Measurements from ENCODE around the gene SRSF9. TPM values are rescaled to one million over a fixed set of nuclear protein-coding genes. Genes with fewer than 3 reads are reported as not detected.

SRSF9 gene
- total RNA-seq, 1 experiment from 2014 or later, result 297 TPM

GRCh38 chr12:120504587-120504986 is 35.0 kb upstream of the SRSF9 start:
- BruUV-seq (replicated peaks), result no TSS peak
- H3K9me2 ChIP-seq (ENCODE audit: insufficient read depth), result no peaks in the 10 kb centered on the region
- DNase-seq (ENCODE audit: low read depth, low spot score) (no peak), ATAC-seq (no peak)
- no peak overlapping the region for H3K9ac ChIP-seq (ENCODE audit: low read length)
- no peak overlapping the region for H3K4me3 ChIP-seq (replicated peaks in 1 of 2; ENCODE audit: low read depth in 1 of 2, low read length in 2 of 2)
- intact Hi-C loops (cut with micrococcal nuclease), result no loop called here
- no peaks in the 10 kb centered on the region for H3K79me2 ChIP-seq (ENCODE audit: insufficient read depth, low read length)
- ChIA-PET CTCF (no interaction called here), RAD21 (ENCODE audit: low non-redundant PET in 1 of 2, low total read pairs in 2 of 2, uncharacterized antibody in 2 of 2, unreplicated experiment in 2 of 2) (no interaction called here), POLR2A (interaction anchor here (2.3 kb wide), 1 partner anchor 8 kb away, joined by 7 read pairs; the partner anchor contains the start of gene DYNLL1)
- no peaks in the 10 kb centered on the region for H3K9me3 ChIP-seq (ENCODE audit: control insufficient read depth in 1 of 2, insufficient read depth in 1 of 2, low read depth in 1 of 2, low read length in 2 of 2)
- no peaks in the 10 kb centered on the region for H3K27me3 ChIP-seq (ENCODE audit: insufficient read depth, low read length)
- no peak overlapping the region for H3K4me2 ChIP-seq (ENCODE audit: low read length)
- peaks cover 12 to 15% of the 10 kb centered on the region in 2 experiments; a peak in 3 of 4 replicates for H3K36me3 ChIP-seq (ENCODE audit: control insufficient read depth in 1 of 2, insufficient read depth in 2 of 2, low read length in 2 of 2)
- no peaks in the 10 kb centered on the region for H4K20me1 ChIP-seq (ENCODE audit: insufficient read depth)
- no peak overlapping the region for H2AFZ ChIP-seq (ENCODE audit: low read depth, low read length, poor library complexity, severe bottlenecking)
- H3K4me1 ChIP-seq (ENCODE audit: control insufficient read depth in 1 of 2, insufficient read depth in 2 of 2, low read length in 2 of 2), result no peaks in the 10 kb centered on the region
- TF ChIP-seq JUND (IDR thresholded peaks at IDR 0.05), result no peak
- no peak for TF ChIP-seq TCF7L2 (IDR thresholded peaks at IDR 0.05; ENCODE audit: borderline replicate concordance, extremely low read depth, insufficient read depth, insufficient read length)
- no peak for TF ChIP-seq POLR2AphosphoS5 (IDR thresholded peaks at IDR 0.05; ENCODE audit: low read depth, low read length)
- TF ChIP-seq ZNF274 (IDR thresholded peaks at IDR 0.05; ENCODE audit: low read depth, low read length), result no peak
- no peak overlapping the region for H3K27ac ChIP-seq (ENCODE audit: low read depth, low read length)

- H3K27me3 ChIP-seq (ENCODE audit: insufficient read depth, low read length), result no peaks in the 10 kb centered on the region
- CTCF ChIA-PET, result no interaction called here
- H3K9ac ChIP-seq (ENCODE audit: low read length), result no peak overlapping the region
- H3K9me2 ChIP-seq (ENCODE audit: insufficient read depth), result no peaks in the 10 kb centered on the region
- intact Hi-C loops (cut with micrococcal nuclease), result no loop called here
- H3K79me2 ChIP-seq (ENCODE audit: insufficient read depth, low read length), result peaks cover 21% of the 10 kb centered on the region
- peaks cover 3% of the 10 kb centered on the region; the same call in 1 of the 2 replicates for H4K20me1 ChIP-seq (ENCODE audit: insufficient read depth)
- no peaks in the 10 kb centered on the region for H3K9me3 ChIP-seq (ENCODE audit: control insufficient read depth in 1 of 2, insufficient read depth in 1 of 2, low read depth in 1 of 2, low read length in 2 of 2)
- no TSS peak for BruUV-seq (replicated peaks)
- no peak overlapping the region for H3K4me2 ChIP-seq (ENCODE audit: low read length)
- ATAC-seq (no peak), DNase-seq (ENCODE audit: low read depth, low spot score) (no peak)
- peaks cover 6 to 10% of the 10 kb centered on the region in 2 experiments; a peak in 2 of 4 replicates for H3K4me1 ChIP-seq (ENCODE audit: control insufficient read depth in 1 of 2, insufficient read depth in 2 of 2, low read length in 2 of 2)
- no peak overlapping the region for H2AFZ ChIP-seq (ENCODE audit: low read depth, low read length, poor library complexity, severe bottlenecking)
- no peak overlapping the region for H3K4me3 ChIP-seq (replicated peaks in 1 of 2; ENCODE audit: low read depth in 1 of 2, low read length in 2 of 2)
- RAD21 ChIA-PET (ENCODE audit: low non-redundant PET in 1 of 2, low total read pairs in 2 of 2, uncharacterized antibody in 2 of 2, unreplicated experiment in 2 of 2), result no interaction called here
- POLR2A ChIA-PET, result interaction anchor here (1.3 kb wide), 1 partner anchor 9 kb away, joined by 4 read pairs; no protein-coding TSS in a partner anchor
- no peak overlapping the region for H3K27ac ChIP-seq (ENCODE audit: low read depth, low read length)
- H3K36me3 ChIP-seq (ENCODE audit: control insufficient read depth in 1 of 2, insufficient read depth in 2 of 2, low read length in 2 of 2), result peaks cover 15 to 31% of the 10 kb centered on the region in 2 experiments; a peak in 2 of 4 replicates
- TF ChIP-seq MAX (IDR thresholded peaks at IDR 0.05) (no peak), RAD21 (IDR thresholded peaks at IDR 0.05; ENCODE audit: low read depth) (no peak), ELF1 (IDR thresholded peaks at IDR 0.05; ENCODE audit: borderline replicate concordance, low read depth) (no peak), FOSL1 (IDR thresholded peaks at IDR 0.05; ENCODE audit: low read depth) (no peak), POLR2AphosphoS5 (IDR thresholded peaks at IDR 0.05; ENCODE audit: low read depth, low read length) (no peak), SP1 (IDR thresholded peaks at IDR 0.05; ENCODE audit: low read depth) (no peak), ZFX (IDR thresholded peaks at IDR 0.05) (no peak), ZBTB33 (IDR thresholded peaks at IDR 0.05; ENCODE audit: extremely low read depth, insufficient replicate concordance, low read length) (no peak), CBX3 (IDR thresholded peaks at IDR 0.05; ENCODE audit: low read depth) (no peak), TCF7L2 (IDR thresholded peaks at IDR 0.05; ENCODE audit: borderline replicate concordance, extremely low read depth, insufficient read depth, insufficient read length) (no peak), JUND (IDR thresholded peaks at IDR 0.05) (no peak), REST (IDR thresholded peaks at IDR 0.05; ENCODE audit: low read depth) (no peak)
These were observed 31.0 kb upstream of the SRSF9 start for GRCh38 chr12:120500581-120500980.
